Measurements from ENCODE around the gene ADAMTS16. TPM values are rescaled to one million over a fixed set of nuclear protein-coding genes. Genes with fewer than 3 reads are reported as not detected.

Gene ADAMTS16
- total RNA-seq, 2 donors from 2014 or later, result 0.05 to 0.74 TPM

- peak; percentile 93 for DNase-seq (ENCODE audit: low spot score)
- intact Hi-C loops (cut with DNase I), result no loop called here
Observed at GRCh38 chr5:5270958-5271785, 131.0 kb downstream of the ADAMTS16 start.

- no peak for DNase-seq (ENCODE audit: low spot score)
- intact Hi-C loops (cut with DNase I), result no loop called here
Observed at GRCh38 chr5:5271786-5272321, 131.7 kb downstream of the ADAMTS16 start.

GRCh38 chr5:5273398-5273797 is 133.3 kb downstream of the ADAMTS16 start:
- intact Hi-C loops (cut with DNase I), result no loop called here
- DNase-seq (ENCODE audit: low spot score), result no peak

GRCh38 chr5:5273976-5274375 is 133.8 kb downstream of the ADAMTS16 start:
- intact Hi-C loops (cut with DNase I), result no loop called here
- no peak for DNase-seq (ENCODE audit: low spot score)

GRCh38 chr5:5275211-5275610 is 135.1 kb downstream of the ADAMTS16 start:
- no peak for DNase-seq (ENCODE audit: low spot score)
- intact Hi-C loops (cut with DNase I), result no loop called here

- intact Hi-C loops (cut with DNase I), result no loop called here
Observed at GRCh38 chr5:5276430-5276829, 136.3 kb downstream of the ADAMTS16 start.

GRCh38 chr5:5276951-5277517 is 136.9 kb downstream of the ADAMTS16 start:
- DNase-seq (ENCODE audit: low spot score), result no peak
- intact Hi-C loops (cut with DNase I), result no loop called here

More at GRCh38 chr5:5276430-5276829, 136.3 kb downstream of the ADAMTS16 start:
- no peak for DNase-seq (ENCODE audit: low spot score)

- DNase-seq (ENCODE audit: low spot score), result no peak
Observed at GRCh38 chr5:5278201-5278814, 138.2 kb downstream of the ADAMTS16 start.

GRCh38 chr5:5278815-5279381 is 138.8 kb downstream of the ADAMTS16 start:
- no peak for DNase-seq (ENCODE audit: low spot score)
- intact Hi-C loops (cut with DNase I), result no loop called here

More at GRCh38 chr5:5278201-5278814, 138.2 kb downstream of the ADAMTS16 start:
- intact Hi-C loops (cut with DNase I), result no loop called here

- no peak for DNase-seq (ENCODE audit: low spot score)
- intact Hi-C loops (cut with DNase I), result no loop called here
Observed at GRCh38 chr5:5285906-5286305, 145.8 kb downstream of the ADAMTS16 start.

GRCh38 chr5:5287419-5287818 is 147.3 kb downstream of the ADAMTS16 start:
- intact Hi-C loops (cut with DNase I), result no loop called here
- DNase-seq (ENCODE audit: low spot score), result no peak

- DNase-seq (ENCODE audit: low spot score), result no peak
- intact Hi-C loops (cut with DNase I), result no loop called here
Observed at GRCh38 chr5:5288201-5288600, 148.1 kb downstream of the ADAMTS16 start.

- intact Hi-C loops (cut with DNase I), result no loop called here
- no peak for DNase-seq (ENCODE audit: low spot score)
Observed at GRCh38 chr5:5289537-5289936, 149.4 kb downstream of the ADAMTS16 start.

- intact Hi-C loops (cut with DNase I), result no loop called here
- no peak for DNase-seq (ENCODE audit: low spot score)
Observed at GRCh38 chr5:5290674-5291334, 150.7 kb downstream of the ADAMTS16 start.

- intact Hi-C loops (cut with DNase I), result no loop called here
- no peak for DNase-seq (ENCODE audit: low spot score)
Observed at GRCh38 chr5:5291357-5291756, 151.2 kb downstream of the ADAMTS16 start.

GRCh38 chr5:5293029-5293428 is 152.9 kb downstream of the ADAMTS16 start:
- intact Hi-C loops (cut with DNase I), result no loop called here
- no peak for DNase-seq (ENCODE audit: low spot score)

- intact Hi-C loops (cut with DNase I), result no loop called here
- DNase-seq (ENCODE audit: low spot score), result no peak
Observed at GRCh38 chr5:5294429-5294828, 154.3 kb downstream of the ADAMTS16 start.

GRCh38 chr5:5295351-5295750 is 155.2 kb downstream of the ADAMTS16 start:
- intact Hi-C loops (cut with DNase I), result no loop called here
- no peak for DNase-seq (ENCODE audit: low spot score)

- no peak for DNase-seq (ENCODE audit: low spot score)
Observed at GRCh38 chr5:5296051-5296450, 155.9 kb downstream of the ADAMTS16 start.

More at GRCh38 chr5:5296051-5296450, 155.9 kb downstream of the ADAMTS16 start:
- intact Hi-C loops (cut with DNase I), result no loop called here

Measured in posterior vena cava (tissue), 2 donors.